K562 (cell line): ENCODE data around the gene DALRD3. TPM values are rescaled to one million over a fixed set of nuclear protein-coding genes. Genes with fewer than 3 reads are reported as not detected.

Experiments
- ATAC-seq: fragments of 200-7000 bp; cut with Tn5 transposase; 3 replicates; pipeline ENCODE4 v1.9.1; 2020; ENCODE audit warnings: moderate library complexity
- BruUV-seq: library from RNA; stranded (reverse); fragments of 400-500 nt; replicated peaks from 2 replicates; lab custom pipeline; 2021; lab: Mats Ljungman, UMichigan
- CTCF ChIA-PET: fragments of 300-600 bp; formaldehyde crosslinking; extraction: SDS; loops from one replicate; lab custom pipeline; 2021; ENCODE audit warnings: low intra/inter-chr PET ratio; lab: Yijun Ruan, JAX
- POLR2A ChIA-PET: fragments of 300-600, 350-650 bp; sonication (Branson Sonifier 250); formaldehyde crosslinking; extraction: SDS; loops from one replicate; lab custom pipeline; 2021; ENCODE audit warnings: antibody characterized with exemption, inconsistent platforms; lab: Yijun Ruan, JAX
- DNase-seq, 4 experiments: peaks; one replicate each; pipeline versions ENCODE4 v3.0.0 to v3.0.0-alpha.2; 2011 to 2018; ENCODE audit warnings: low spot score in 3 of 4, mixed read lengths in 3 of 4; ENCODE audit errors: extremely low read depth in 1 of 4
- FAIRE-seq: peaks from 2 replicates; lab custom pipeline; 2011; peaks lifted over from hg19 to GRCh38; lab: Jason Lieb, UNC
- H2AFZ ChIP-seq: 2 replicates; pipeline ENCODE4 v1.6.0; 2011; ENCODE audit warnings: low read depth, low read length, control low read depth, inconsistent platforms
- H3K27ac ChIP-seq: fragments of 200-600 bp; 3 replicates; pipeline ENCODE4 v1.8.0; 2011; ENCODE audit warnings: low read depth, mild to moderate bottlenecking, control low read depth, inconsistent platforms, low read length, moderate library complexity, mixed read lengths; ENCODE audit errors: extremely low read depth
- H3K27me3 ChIP-seq, 2 experiments: fragments of 300-600 bp in 1 of 2; 2 replicates in 1 of 2; 3 replicates in 1 of 2; pipeline versions ENCODE4 v1.6.0 to v1.8.0; 2011; ENCODE audit warnings: inconsistent platforms in 2 of 2, low read length in 2 of 2, mild to moderate bottlenecking in 1 of 2, mixed read lengths in 1 of 2, moderate library complexity in 1 of 2; ENCODE audit not compliant: control insufficient read depth in 2 of 2, insufficient read depth in 2 of 2
- H3K36me3 ChIP-seq: fragments of 300-600 bp; 3 replicates; pipeline ENCODE4 v1.8.0; 2011; ENCODE audit warnings: mild to moderate bottlenecking, low read length, inconsistent platforms; ENCODE audit not compliant: control insufficient read depth, insufficient read depth
- H3K4me1 ChIP-seq, 2 experiments: fragments of 200-600 bp in 1 of 2; replicated peaks in 1 of 2; 2 replicates in 1 of 2; 3 replicates in 1 of 2; pipeline versions ENCODE4 v1.5.1 to v1.8.0; 2011; ENCODE audit warnings: inconsistent platforms in 2 of 2, low read length in 2 of 2, mild to moderate bottlenecking in 1 of 2, mixed read lengths in 1 of 2, moderate library complexity in 1 of 2; ENCODE audit not compliant: control insufficient read depth in 2 of 2, insufficient read depth in 2 of 2
- H3K4me2 ChIP-seq: 2 replicates; pipeline ENCODE4 v1.6.1; 2011; ENCODE audit warnings: low read length, control low read depth, inconsistent platforms, mixed read lengths; ENCODE audit not compliant: insufficient read depth
- H3K4me3 ChIP-seq: fragments of 200-600 bp; sonication (generic), shearing (Covaris generic); 2 replicates; pipeline ENCODE4 v1.5.1; 2016; ENCODE audit warnings: control low read depth, inconsistent platforms
- H3K79me2 ChIP-seq: fragments of 200-600 bp; 3 replicates; pipeline ENCODE4 v1.8.0; 2011; ENCODE audit warnings: low read length, inconsistent platforms; ENCODE audit not compliant: control insufficient read depth, insufficient read depth
- H3K9ac ChIP-seq, 2 experiments: 2 replicates each; pipeline versions ENCODE4 v1.6.0 to v1.6.1; 2011; ENCODE audit warnings: low read depth in 2 of 2, low read length in 2 of 2, control low read depth in 1 of 2, inconsistent platforms in 1 of 2, mild to moderate bottlenecking in 1 of 2, mixed read lengths in 1 of 2; ENCODE audit not compliant: insufficient read depth in 1 of 2
- H3K9me1 ChIP-seq: one replicate; pipeline ENCODE4 v1.6.0; 2011; ENCODE audit warnings: inconsistent platforms, mild to moderate bottlenecking, low read length, moderate library complexity; ENCODE audit not compliant: control insufficient read depth, insufficient read depth
- H3K9me3 ChIP-seq: replicated peaks from 2 replicates; pipeline ENCODE4 v1.5.1; 2011; ENCODE audit warnings: low read depth, low read length, inconsistent platforms; ENCODE audit not compliant: control insufficient read depth, insufficient read depth
- H4K20me1 ChIP-seq: replicated peaks from 2 replicates; pipeline ENCODE4 v1.6.1; 2011; ENCODE audit warnings: low read length, inconsistent platforms, mixed read lengths; ENCODE audit not compliant: control insufficient read depth, insufficient read depth
- GTF2A2 ChIP-seq: IDR thresholded peaks from 2 replicates; pipeline ENCODE4 v1.6.1; 2016; ENCODE audit warnings: mild to moderate bottlenecking, missing genetic modification characterization, missing compliant biosample characterization
- KDM5B ChIP-seq: fragments of 200-600 bp; sonication (generic); IDR thresholded peaks from 2 replicates; pipeline ENCODE4 v1.6.1; 2012; ENCODE audit warnings: low read depth, mild to moderate bottlenecking, moderate library complexity, low read length, control low read depth, inconsistent platforms; ENCODE audit not compliant: insufficient replicate concordance
- SIN3A ChIP-seq, 2 experiments: fragments of 150-350 bp in 1 of 2; IDR thresholded peaks; 2 replicates each; pipeline ENCODE4 v1.6.1; 2011 to 2016; ENCODE audit warnings: borderline replicate concordance in 2 of 2, low read depth in 2 of 2, low read length in 2 of 2, mild to moderate bottlenecking in 2 of 2, moderate library complexity in 2 of 2; ENCODE audit not compliant: control insufficient read depth in 1 of 2
- SMAD3 ChIP-seq: fragments of 450-650 bp; formaldehyde crosslinking; conservative IDR thresholded peaks from 2 replicates; pipeline ENCODE4 v1.4.0; 2020; ENCODE audit warnings: mild to moderate bottlenecking
- SMAD4 ChIP-seq: fragments of 250-450 bp; sonication (Bioruptor Pico); conservative IDR thresholded peaks from 2 replicates; pipeline ENCODE4 v1.8.0; 2021; ENCODE audit warnings: inconsistent platforms, mild to moderate bottlenecking, moderate library complexity
- SUPT5H ChIP-seq: fragments of 450-650 bp; IDR thresholded peaks from 2 replicates; pipeline ENCODE4 v1.6.1; 2016
- TAF1 ChIP-seq: IDR thresholded peaks from 2 replicates; pipeline ENCODE4 v1.6.1; 2011; ENCODE audit warnings: mild to moderate bottlenecking, low read length, moderate library complexity; ENCODE audit not compliant: insufficient read depth, control insufficient read depth, severe bottlenecking; ENCODE audit errors: extremely low read depth
- TRIM24 ChIP-seq, 2 experiments: fragments of 450-650 bp; IDR thresholded peaks; 2 replicates each; pipeline ENCODE4 v1.6.1; 2016
- ZNF184 ChIP-seq: sonication (generic); formaldehyde crosslinking; IDR thresholded peaks from 2 replicates; pipeline ENCODE4 v1.5.0; 2020; ENCODE audit warnings: missing genetic modification reagents
- ZNF282 ChIP-seq: sonication (generic); formaldehyde crosslinking; IDR thresholded peaks from 2 replicates; pipeline ENCODE4 v1.8.1; 2023; ENCODE audit warnings: missing genetic modification reagents
- ZNF766 ChIP-seq: fragments of 200-800 bp; sonication (Bioruptor generic); conservative IDR thresholded peaks from 2 replicates; pipeline ENCODE4 v1.6.1; 2016; ENCODE audit warnings: missing genetic modification characterization, missing compliant biosample characterization
- WGBS: fragments of 100-300 bp; shearing (Covaris generic); methylation state at CpG from one replicate; pipeline ENCODE4 v1.1.6; 2016; ENCODE audit warnings: low coverage, mixed read lengths; ENCODE audit not compliant: insufficient coverage; ENCODE audit errors: missing lambda C conversion rate; 5-methylcytosine and 5-hydroxymethylcytosine counted together
- in situ Hi-C: fragments of 300-500 bp; cut with MboI; formaldehyde crosslinking; loops from 4 replicates; pipeline ENCODE4 v1.15.0; 2018; ENCODE audit warnings: inconsistent platforms, mixed read lengths
- intact Hi-C: fragments of 100-400 bp; cut with micrococcal nuclease; formaldehyde crosslinking; loops from 2 replicates; pipeline ENCODE4 v1.14.2; 2022
- polyA plus RNA-seq, 8 experiments: library from polyadenylated mRNA; depleted of rRNA in 4 of 8; stranded (reverse) in 5 of 8; unstranded in 3 of 8; fragments of >200 nt; fragmentation: Nextera tagmentation in 2 of 8; fragmentation: Illumina TruSeq in 1 of 8; extraction: Ambion mirVana in 2 of 8; extraction: Trizol in 1 of 8; gene quantifications; 2 replicates each; pipeline versions ENCODE4 v1.2.1 to v1.2.3, GENCODE V29; 2011 to 2014; ENCODE audit warnings: inconsistent platforms in 1 of 8, missing spikeins in 1 of 8
- total RNA-seq, 7 experiments: library from RNA; depleted of rRNA in 6 of 7; stranded (reverse); fragments of >200 nt in 6 of 7; fragmentation: Illumina TruSeq in 2 of 7; extraction: Trizol in 2 of 7; gene quantifications; 2 replicates each; pipeline versions ENCODE4 v1.2.1 to v1.2.3, GENCODE V29; 2011 to 2021; ENCODE audit warnings: low replicate concordance in 1 of 7
- TF ChIP-seq, protein P1 (sequence below): fragments of 250-450 bp; sonication (Bioruptor Pico); IDR thresholded peaks from 2 replicates; pipeline ENCODE4 v1.8.0; 2022; ENCODE audit warnings: moderate library complexity, mild to moderate bottlenecking, inconsistent platforms
- TF ChIP-seq, protein P2 (sequence below): sonication (generic); formaldehyde crosslinking; IDR thresholded peaks from 2 replicates; pipeline ENCODE4 v1.8.0; 2023; ENCODE audit warnings: mild to moderate bottlenecking, missing genetic modification reagents

Gene DALRD3
- total and polyA plus RNA-seq, 9 of the 15 experiments (the other 6 are each of a cell fraction or from before 2014, with no cell fraction given), result 6.6 to 31.3 (median 14.4) TPM

DNA sequence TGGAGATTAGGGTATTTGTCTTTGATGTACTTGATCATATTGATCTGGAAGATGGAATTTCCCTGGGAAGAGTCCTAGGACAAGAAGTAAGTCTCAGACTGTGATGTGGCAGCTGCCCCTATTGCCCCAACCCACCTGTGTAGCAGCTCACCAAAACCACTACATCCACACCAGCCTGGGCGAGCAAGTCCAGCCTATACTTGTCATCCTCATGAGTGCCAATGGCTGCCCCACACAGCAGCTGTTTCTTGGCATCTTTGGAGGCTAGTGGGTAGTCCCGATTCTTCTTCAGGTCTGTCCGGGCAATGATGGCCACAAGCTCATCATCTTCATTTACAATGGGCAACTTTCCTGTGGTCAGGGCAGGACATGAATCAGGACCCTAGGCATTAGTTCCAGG lies 8.2 kb upstream of the DALRD3 start:
- FAIRE-seq (no peak), ATAC-seq (no peak), DNase-seq (no peak)
- Histone ChIP-seq H3K4me1 (peaks cover 37 to 59% of the 10 kb centered on the region in 2 experiments; a peak in 4 of 5 replicates), H3K79me2 (peaks cover 79% of the 10 kb centered on the region), H3K9ac (no peak overlapping the region), H3K9me1 (peaks cover 9% of the 10 kb centered on the region), H3K36me3 (peaks cover 80% of the 10 kb centered on the region), H3K27me3 (no peaks in the 10 kb centered on the region), H3K27ac (no peak overlapping the region), H3K4me2 (no peak overlapping the region), H3K4me3 (no peak overlapping the region), H3K9me3 (no peaks in the 10 kb centered on the region), H4K20me1 (peaks cover 12% of the 10 kb centered on the region), H2AFZ (no peak overlapping the region)
- intact Hi-C loops (loop anchor here (10.0 kb wide), 1 partner anchor 138 kb away; the partner anchor contains the start of gene CCDC71), in situ Hi-C loops (no loop called here)
- 95% methylated on average over 3 of the region's 3 CpGs for WGBS
- BruUV-seq, result no TSS peak
- CTCF ChIA-PET, result no interaction called here
- POLR2A ChIA-PET, result interaction anchor here (0.7 to 3.8 kb wide), 6 partner anchors 18 to 67 kb away, joined by 3 to 19 read pairs (median 4); partner anchors contain the start of gene QRICH1
- 0 out of 2 replicates have a peak, but pooled peaks have one; percentile 10 for TF ChIP-seq SUPT5H
- TF ChIP-seq ZNF766, result no peak

DNA sequence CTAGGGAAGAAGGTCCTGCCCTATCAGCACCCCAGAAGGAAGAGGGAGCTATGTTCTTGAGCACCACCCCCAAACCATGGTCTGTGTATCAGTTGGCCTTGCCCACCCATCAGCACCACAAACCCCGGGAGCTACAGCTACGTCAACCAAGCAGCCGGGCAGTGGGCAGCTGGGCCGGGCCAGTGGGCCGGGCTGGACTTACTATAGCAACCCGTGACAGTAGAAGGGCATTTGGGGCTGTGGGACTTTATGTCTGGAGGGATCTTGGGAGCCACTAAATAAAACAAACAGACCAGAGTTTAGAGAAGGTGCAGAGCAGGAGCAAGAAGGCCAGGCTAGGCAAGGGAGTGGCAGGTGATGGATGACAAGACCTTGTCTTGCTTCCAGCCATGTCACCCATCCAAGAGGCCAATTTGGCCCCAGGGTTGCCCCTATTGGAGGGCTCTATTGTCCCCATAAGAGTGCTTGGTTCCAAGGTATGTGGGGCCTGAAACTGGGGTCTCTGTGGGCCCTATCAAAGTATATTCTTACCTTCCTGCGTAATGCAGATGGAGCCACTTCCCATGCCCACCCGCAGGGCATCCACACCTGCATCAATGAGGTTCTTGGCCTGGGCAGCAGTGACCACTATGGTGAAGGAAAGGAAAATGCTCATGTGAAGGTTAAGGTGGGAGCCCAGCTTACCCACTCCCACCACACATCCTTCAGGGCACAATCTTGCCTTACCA lies 7.6 kb upstream of the DALRD3 start:
- WGBS, result 84% methylated on average over 6 of the region's 8 CpGs
- no peak for DNase-seq
- POLR2A ChIA-PET, result interaction anchor here (0.6 to 3.8 kb wide), 11 partner anchors 8 to 68 kb away, joined by 3 to 19 read pairs (median 4); partner anchors contain the start of gene QRICH1
- no peak for ATAC-seq
- no peak overlapping the region for H2AFZ ChIP-seq
- no peak for FAIRE-seq
- CTCF ChIA-PET, result no interaction called here
- H3K4me1 ChIP-seq, result peaks cover 37 to 63% of the 10 kb centered on the region in 2 experiments; a peak in 4 of 5 replicates
- H3K27ac ChIP-seq, result no peak overlapping the region; the same call in 2 of the 3 replicates
- no peaks in the 10 kb centered on the region for H3K9me3 ChIP-seq
- BruUV-seq, result no TSS peak
- H3K9ac ChIP-seq, result peak overlapping the region in 1 of 2 experiments; percentile 72; a peak in 1 of 4 replicates
- peaks cover 9% of the 10 kb centered on the region for H3K9me1 ChIP-seq
- in situ Hi-C loops (no loop called here), intact Hi-C loops (loop anchor here (10.0 kb wide), 1 partner anchor 139 kb away; the partner anchor contains the start of gene CCDC71)
- H3K27me3 ChIP-seq, result no peaks in the 10 kb centered on the region
- H3K4me3 ChIP-seq, result no peak overlapping the region
- no peak overlapping the region for H3K4me2 ChIP-seq
- peaks cover 83% of the 10 kb centered on the region for H3K79me2 ChIP-seq
- H3K36me3 ChIP-seq, result peaks cover 76% of the 10 kb centered on the region
- peaks cover 12% of the 10 kb centered on the region for H4K20me1 ChIP-seq
- no peak for TF ChIP-seq SIN3A (IDR thresholded peaks at IDR 0.05; ENCODE audit: borderline replicate concordance in 2 of 2, control insufficient read depth in 1 of 2, low read depth in 2 of 2, low read length in 2 of 2)
- no peak for TF ChIP-seq TAF1
- TF ChIP-seq SMAD4, result no peak
- no peak for TF ChIP-seq SMAD3 (CRISPR knock-in tag)
- TF ChIP-seq, protein P1, sequence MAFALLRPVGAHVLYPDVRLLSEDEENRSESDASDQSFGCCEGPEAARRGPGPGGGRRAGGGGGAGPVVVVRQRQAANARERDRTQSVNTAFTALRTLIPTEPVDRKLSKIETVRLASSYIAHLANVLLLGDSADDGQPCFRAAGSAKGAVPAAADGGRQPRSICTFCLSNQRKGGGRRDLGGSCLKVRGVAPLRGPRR (CRISPR knock-in tag), result no peak
- TF ChIP-seq ZNF282 (CRISPR knock-in tag), result no peak
- TF ChIP-seq TRIM24 (IDR thresholded peaks at IDR 0.05), result no peak
- TF ChIP-seq ZNF184, result no peak
- TF ChIP-seq GTF2A2 (tag), result no peak
- peak; percentile 21 for TF ChIP-seq KDM5B
- TF ChIP-seq, protein P2, sequence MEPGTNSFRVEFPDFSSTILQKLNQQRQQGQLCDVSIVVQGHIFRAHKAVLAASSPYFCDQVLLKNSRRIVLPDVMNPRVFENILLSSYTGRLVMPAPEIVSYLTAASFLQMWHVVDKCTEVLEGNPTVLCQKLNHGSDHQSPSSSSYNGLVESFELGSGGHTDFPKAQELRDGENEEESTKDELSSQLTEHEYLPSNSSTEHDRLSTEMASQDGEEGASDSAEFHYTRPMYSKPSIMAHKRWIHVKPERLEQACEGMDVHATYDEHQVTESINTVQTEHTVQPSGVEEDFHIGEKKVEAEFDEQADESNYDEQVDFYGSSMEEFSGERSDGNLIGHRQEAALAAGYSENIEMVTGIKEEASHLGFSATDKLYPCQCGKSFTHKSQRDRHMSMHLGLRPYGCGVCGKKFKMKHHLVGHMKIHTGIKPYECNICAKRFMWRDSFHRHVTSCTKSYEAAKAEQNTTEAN (CRISPR knock-in tag), result no peak
- peak; percentile 47 for TF ChIP-seq SUPT5H
